Measurements from ENCODE around the gene COMMD9.

COMMD9 gene

DNA sequence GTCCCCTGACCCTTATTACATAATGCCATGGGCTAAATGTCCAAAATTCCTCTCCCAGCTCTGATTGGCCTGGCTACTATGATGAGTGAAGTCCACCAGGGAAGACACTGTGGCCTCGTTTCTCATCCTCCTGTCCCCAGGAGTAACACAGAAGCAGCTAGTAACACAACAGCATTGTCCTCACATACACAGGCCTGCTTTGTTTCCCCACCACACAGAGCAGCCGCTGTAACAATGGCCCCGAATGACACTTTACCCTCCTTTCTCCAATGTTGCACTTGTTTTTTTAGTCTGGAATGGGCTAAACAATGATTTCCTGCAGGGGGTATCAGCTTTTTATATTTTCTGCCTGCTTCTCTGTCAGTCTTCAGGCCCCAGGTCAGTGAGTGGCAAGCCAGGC is 6.7 kb upstream of the COMMD9 start, which contains the start of gene PRR5L:
Gene PRR5L (plus strand): TSS at position 363 of the 400 bp plus-strand sequence. CDS start 104,834 bp downstream, outside the sequence.
- no peak for DNase-seq

DNA sequence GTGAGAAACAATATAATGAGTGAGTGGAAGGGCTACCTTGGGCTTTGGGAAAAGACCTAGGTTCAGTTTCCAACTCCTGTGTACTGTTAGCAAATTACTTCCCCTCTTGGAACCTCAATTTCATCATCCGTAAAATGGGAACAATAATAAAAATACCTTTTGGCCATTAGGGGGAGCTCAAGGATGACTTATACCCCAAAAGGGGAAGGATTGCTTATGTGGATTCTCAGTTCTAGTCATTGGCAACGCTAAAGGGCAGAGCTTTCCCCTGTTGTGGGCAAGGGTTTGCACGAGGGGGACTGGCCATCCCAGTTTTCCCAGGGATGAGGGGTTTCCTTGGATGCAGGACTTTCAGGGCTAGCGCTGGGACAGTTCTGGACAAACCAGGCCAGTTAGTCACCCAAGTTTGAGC is 3.1 kb upstream of the COMMD9 start:
- DNase-seq: peak; percentile 35

DNA sequence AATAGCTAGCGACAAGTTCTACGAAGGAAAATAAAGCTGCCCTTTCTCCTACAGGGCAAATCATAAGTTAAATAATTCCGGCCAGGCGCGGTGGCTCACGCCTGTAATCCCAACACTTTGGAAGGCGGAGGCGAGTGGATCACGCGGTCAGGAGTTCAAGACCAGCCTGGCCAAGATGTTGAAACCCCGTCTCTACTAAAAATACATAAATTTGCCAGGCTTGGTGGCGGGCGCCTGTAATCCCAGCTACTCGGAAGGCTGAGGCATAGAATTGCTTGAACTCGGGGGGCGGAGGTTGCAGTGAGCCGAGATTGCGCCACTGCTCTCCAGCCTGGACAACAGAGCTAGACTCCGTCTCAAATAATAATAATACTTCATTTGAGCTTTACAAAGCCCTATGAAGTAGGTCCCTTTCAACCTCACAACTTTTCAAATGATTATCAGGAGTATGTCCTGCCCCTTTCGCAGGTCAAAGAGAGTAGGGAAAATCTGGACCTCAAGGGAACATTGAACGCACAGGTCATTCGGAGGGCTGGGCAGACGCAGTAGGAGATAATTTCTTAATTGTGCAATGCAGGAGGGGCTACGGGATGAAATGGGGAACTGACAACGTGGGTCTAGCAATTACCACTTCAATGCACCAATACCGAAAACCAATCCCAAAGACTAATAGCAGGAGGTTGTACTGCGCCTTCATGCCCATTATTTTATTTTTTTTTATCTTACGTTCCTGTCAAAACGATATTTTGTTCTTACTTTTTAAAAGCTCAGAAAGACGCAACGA is 590 bp downstream of the COMMD9 start:
- DNase-seq: no peak

DNA sequence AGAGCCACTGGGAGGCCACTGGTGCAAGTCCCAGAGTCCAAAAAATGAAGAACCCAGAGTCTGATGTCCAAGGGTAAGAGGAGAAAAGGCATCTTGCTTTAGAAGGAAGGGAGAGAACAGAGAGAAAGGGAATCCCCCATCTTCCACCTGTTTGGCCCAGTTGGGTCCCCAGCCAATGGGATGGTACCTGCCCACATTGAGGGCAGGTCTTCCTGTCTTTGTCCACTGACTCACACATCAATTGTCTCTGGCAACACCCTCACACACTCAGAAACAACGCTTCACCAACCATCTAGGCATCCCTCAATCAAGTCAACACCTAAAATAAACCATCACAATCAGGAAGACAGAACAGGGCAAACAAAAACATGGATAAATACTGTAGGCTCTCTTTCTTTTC is 6.3 kb downstream of the COMMD9 start:
- DNase-seq: no peak

DNA sequence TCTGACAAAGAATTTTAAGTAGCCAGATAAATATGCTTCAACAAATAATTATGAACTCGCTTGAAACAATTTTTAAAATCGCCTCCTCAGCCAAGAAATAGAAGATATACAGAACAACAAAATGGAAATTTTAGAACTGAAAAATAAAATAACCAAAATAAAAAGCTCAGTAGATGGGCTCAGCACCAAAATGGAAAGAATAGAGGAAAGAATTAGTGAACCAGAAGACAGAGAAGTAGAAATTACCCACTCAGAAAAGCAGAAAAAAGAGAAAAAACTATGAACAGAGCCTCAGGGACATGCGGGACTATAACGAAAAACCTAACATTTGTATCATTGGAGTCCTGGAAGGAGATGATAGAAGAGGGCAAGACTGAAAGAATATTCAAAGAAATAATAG is 7.4 kb downstream of the COMMD9 start:
- DNase-seq: no peak

DNA sequence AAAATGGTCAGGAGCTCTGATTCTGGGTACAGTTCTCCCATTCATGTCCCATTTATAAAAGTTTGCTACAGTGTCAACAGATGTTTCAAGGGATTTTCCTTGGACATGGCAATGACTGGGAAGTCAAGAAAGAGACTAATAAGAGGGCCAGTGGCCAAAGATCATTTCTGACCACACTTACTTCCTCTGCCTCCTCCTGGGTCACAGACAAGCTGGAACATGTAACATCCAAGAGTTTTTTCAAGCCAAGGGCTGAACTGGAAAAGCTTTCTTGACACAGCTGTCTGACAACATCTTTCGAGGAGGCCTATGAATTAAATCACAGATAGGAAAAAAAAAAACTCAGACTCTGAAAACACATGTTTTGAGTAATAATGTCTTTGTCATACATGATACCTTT is 8.7 kb downstream of the COMMD9 start:
- no peak for DNase-seq

DNA sequence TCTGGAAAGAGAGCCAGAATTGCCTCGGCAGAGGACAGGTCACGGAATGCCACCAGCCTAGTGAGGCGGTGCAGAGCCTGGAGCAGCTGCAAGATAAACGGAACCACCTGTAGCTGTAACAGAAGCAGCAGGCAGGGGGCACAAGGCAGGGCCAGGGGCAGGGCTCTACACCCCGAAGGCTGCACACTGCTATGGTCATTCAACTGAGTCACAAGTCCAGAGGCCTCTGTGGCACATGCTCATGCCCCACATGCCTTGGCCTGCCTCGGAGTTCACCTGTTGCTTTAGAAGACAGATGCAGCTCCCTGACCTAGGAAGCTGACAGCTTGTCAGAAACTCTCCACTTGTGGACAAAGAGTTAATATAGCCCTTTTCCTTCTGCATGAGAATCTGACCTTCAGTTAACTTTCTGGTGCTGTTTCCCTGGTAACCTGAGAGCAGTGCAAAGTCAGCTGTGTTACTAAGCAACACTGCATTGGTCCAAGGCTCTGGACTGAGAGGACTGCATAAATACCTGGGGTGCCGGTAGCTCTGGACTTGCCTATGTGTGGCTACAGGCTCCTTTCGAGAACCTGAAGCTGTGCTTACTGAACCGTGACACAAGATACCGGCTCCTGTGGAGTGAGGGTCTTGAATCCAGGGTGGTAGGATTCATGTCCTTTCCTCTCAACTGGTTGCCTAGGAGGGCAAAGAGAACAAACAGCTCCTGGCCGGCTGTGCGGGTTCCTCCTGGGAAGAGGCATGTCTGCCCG is 10.5 kb downstream of the COMMD9 start:
- no peak for DNase-seq

DNA sequence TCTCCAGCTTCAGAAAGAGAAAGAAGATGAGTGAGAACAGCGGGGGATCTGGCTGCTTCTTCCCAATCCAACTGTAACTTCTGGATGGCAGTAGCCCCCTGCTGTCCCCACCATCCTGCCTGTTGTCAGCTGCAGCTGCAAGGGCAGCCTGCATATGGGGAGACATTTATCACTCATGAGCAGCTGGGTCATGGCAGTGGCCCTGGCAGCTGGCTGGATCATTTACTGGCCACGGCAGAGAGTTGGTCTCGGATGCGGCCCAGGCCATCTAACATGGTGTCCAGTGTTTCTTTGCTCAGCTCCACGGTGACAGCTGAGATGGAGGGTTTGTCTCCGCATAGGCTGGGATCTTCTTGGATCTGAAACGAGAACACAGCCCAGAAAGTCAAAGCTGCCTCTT is 14.8 kb downstream of the COMMD9 start:
- no peak for DNase-seq

DNA sequence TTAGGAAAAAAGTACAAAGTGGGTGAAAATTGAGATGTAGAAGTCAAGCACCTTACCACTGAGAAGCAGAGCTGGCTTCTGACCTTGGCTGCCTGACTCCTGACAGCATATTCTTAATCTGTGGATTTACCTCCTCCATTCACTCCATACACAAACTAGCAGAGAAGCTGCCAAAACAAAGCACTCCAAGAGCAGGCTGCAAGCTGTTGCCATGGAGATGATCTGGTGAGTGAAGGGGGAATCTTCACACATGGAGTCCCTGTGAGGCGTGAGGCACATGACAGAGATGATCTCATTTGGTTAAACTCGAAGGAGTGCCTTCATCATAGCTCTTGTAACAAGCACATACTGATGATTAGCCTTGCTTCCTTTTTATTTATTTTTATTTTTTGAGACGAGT is 16.1 kb downstream of the COMMD9 start:
- peak; percentile 81 for DNase-seq

DNA sequence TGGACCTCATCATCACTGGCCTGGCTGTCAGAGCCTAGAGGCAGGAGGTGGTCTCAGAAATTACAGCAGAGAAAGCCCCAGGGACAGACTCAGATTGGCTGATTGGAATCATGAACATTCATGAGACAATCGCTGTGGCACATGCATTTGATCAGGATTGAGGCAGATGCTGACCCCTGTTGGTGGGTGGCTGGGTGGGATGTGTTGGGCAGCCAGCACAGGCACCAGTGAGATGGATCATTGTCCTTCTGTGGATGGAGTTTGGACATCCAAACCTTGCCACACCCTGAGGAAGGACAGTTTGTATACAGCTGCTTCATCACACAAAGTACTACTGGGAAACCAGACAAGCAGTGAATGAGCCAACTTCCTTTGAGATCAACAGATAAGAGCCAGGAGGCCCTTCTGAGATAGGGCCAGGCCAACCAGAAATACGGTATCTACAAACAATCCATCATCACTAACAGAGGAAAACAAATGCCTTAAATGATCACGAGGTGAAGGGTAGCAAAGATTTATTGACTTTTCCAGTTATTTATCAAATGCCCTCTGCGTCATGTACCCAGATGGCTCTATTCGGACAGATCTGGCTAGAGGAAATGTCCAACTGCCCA is 17.3 kb downstream of the COMMD9 start:
- DNase-seq: no peak

DNA sequence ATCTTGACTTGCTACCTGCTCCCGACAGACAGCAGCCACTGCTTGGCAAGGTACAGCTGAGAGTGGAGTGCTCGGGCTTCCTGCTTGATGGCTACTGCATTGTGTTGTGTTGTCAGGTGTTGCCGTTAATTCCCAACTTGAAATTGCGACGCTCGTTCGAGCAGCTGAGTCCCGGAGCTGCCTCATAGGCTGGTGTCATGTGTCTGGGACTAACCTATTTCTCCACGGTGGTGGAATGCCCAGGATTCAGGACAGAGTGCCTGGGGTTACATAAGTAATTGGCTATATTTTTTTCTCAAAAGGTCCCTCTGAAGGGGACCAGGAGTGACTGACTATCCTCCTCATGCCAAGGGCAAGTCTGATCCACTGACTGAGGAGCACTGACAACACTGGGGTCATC is 18.5 kb downstream of the COMMD9 start:
- no peak for DNase-seq

DNA sequence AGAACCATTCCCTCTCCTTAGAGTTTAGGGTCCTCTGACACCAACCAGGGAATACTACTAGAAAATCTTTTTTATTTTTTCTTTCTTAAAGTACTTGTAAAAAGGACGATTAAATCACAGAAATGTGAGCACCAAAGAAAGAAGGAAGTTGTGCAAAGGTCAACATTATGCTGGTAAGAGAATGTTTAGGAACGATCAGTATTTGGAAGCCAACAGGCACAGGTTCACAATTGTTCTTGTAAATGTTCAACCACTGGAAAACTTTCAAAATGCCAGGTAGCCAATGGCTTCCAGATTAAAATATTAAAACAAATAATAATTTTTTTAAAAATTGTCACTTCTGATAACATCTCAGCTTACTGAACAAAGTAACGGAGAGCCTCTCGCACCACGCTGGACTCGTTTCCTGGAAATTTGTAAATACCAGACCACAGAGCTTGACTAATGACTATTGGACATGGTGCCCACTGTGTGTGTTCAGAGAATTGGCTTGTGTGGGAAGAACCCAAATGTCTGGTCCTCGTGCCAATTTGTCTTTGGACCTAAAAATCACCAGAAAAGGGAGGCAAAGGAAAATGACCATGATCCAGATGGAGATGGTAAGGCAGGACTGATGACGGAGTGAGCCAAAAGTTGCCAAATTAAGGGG is 20.8 kb downstream of the COMMD9 start:
- no peak for DNase-seq

DNA sequence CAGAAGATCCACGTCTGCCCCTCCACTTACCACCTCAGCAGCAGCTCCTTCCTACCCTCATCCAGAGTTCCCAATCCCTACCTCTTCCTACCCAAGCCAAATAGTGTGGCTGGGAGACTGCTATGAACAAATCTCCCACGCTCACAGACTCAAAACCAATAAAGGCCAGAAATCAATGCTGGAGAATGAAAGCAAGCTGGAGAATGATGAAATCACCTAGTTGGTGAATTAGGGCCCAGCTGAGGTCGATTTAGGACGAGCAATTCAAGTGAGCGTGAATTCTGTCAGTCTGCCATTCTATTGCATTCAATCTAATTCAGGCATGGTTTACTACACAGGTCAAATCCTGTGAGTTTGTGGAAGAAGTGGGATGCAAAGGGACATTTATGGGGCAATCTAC is 22.5 kb downstream of the COMMD9 start:
- no peak for DNase-seq

DNA sequence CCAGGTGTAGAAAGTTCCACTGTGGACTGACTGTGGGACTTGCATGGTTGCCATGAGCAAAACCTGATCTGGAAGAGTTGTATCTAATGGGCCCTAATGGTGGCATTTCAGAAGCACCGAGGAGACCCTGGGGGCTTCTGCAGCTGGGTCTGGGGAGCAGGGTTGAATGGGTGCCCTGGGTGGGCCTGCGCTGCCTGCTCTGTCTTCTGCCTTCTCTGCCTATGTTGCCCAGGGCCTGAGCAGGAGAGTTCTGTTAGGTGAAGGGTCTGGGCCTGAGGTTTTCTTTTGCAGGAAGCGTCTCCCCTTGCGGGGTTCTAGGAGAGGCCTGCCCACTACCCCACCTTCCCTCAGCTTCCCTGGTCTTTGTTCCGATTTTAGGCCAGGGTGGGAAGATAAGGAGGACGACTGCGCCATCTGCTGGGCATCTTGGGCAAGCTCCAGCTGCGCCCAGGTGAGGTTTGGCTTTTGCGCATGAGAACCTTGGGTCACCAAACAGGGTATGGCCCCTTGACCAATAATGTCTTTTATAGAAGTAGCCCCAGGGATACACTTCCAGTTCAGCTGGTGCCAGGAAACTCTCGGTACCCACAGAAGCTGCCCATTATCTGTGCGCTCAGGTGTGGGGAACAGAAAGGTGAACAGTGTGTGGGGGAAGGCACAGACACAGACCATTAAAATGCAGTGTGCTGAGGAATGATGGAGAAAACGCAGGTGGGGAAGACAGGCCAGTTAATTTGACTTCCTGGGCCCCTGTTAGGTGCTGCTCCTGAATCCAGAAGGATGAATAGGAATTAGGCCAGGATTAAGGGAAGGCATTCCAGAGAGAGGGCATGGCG is 23.2 kb downstream of the COMMD9 start:
- peak; percentile 81 for DNase-seq

DNA sequence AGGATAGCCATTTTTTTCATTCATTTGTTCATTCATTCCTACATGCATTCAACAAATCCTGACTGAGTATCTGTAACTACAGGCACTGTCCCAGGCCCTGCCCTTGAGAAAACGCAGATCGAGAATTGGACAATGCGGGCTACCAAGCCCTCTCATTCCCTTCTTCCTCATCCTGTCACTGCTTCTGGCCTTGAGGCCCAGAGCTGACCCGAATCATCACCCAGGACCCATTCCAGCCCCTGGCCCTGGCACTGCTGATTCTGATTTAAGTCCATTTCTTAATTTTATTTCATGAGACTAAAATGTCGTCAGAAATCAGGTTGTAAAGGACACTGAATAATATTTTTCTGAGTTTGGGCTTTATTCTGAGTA is 24.3 kb downstream of the COMMD9 start:
- DNase-seq: no peak

DNA sequence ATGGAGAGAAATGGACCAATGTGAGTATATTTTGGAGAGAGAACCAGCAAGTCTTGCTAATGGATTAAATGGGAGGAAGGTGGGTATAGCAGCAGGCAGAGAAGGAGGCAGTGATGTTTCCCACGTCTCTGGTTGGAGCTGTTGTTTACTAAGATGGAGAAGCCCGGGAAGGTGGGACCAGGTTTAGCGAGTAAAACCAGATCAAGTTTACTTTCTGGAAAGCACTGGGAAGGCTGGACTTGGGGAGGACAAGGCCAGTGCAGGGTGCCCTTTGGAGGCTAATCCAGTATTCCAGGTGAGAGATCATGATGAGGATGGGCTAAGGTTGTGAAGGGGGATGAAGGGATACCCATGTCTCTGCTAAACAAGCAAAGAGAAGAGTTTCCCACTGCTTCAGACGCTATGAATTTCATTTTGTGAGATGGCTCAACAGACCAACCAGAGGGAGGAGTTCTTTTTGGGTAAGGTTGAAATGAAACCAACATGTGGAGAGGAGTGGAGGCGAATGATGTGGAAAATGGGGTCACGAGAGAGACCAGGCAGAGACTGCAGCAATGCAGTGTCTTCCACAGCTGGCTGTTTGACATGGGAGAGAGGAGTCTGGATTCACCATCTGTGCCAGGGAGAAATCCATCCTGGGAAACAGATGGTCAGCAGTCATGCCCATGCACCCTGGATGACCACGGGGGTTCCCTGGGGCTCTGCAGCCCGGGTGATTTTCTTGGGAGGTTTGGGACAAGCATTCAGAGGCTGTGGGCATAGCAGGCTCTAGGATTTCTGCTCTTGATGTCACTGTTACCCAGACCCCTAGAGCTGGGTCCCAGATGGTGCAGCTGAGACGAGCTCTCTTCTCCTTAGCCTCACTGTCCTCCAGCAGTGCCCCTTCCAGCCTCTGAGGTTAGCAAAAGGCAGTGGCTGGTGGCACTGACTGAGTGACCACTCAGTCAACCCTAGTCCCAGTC is 24.9 kb downstream of the COMMD9 start:
- peak; percentile 41 for DNase-seq

DNA sequence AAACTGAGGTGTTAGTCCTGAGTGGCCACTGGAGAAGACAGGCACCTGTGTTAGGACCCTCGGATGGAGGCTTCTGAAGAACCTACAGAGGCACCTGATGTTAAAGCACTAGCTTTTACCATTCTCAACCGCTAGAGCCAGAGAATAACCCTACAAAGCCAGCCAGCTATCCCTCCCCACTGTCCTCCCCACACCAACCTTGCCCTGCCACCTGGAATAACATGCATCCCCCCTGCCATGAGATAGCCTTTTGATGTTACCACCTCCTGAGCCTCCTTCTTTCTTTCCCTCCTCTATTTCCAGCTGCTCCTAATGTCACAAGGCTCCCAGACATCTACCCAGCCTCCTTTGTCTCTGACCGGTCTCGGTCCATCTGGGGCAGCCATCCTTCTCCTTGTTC is 28.1 kb downstream of the COMMD9 start:
- no peak for DNase-seq

DNA sequence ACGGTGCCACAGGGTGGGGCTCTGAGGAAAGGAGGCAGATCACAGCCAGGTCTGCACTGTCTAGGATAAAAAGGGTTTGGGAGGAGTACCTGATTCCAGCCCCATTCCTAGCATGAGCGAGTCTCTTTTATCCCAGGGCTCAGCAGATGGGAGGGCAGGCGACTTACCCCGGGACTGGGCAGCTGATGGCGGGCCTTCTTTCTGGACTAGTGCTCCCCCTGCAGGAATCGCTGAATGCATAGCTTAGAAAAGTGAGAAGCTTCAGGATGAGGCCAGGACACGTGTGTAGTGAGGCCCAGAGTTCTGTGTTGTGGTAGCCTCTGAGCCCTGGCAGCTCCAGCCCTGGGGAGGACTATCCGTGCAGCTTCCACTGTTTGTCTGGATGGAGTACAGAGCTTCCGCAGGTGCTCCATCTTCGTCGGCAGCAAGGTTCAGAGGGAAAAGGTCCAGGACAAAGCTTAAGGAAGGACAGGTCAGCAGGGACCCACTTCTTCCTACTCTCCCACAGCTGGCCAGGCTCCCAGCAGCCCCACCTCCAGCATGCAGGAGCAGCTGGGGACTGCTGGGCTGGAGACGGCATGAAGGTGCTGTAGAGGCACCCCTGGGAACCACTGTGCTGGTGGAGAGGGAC is 30.4 kb downstream of the COMMD9 start:
- peak; percentile 69 for DNase-seq

DNA sequence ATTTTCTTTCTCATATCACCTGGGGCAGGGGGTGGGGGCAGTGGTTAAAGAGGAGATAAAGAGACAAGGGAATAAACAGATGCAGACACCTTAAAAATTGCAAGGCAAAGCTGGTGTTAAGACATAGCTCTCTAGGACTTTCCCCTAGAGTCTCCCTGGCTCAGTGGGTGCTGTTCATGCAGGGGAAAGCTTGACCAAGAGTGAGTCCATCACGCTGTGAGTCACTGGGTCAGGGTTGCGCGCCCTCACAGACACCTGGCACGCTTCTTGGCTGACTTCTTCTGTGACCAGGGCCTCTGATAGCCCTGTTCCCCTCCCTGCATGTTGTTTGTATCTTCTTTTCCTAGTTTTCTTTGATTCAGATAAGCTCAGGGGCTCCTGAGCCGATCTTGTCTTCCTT is 31.9 kb downstream of the COMMD9 start:
- peak; percentile 42 for DNase-seq

DNA sequence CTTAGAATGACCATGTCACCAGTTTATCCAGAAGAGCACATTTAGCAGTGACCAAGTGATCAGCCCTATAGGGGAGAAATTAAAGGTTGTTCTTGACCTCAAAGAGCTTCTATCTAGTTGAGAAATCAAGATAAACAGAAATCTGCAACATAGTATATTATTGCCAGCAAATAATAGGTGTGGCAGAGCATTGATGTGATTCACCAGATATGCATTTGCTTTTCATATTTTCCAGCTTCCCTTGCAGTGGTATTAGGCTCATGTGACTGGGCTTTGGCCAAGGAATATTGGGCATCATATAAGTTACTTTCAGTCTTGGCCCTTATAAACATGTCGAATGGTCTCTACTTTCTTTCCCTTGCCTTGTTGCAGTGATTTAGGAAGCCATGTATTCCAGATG is 34.5 kb downstream of the COMMD9 start:
- no peak for DNase-seq

DNA sequence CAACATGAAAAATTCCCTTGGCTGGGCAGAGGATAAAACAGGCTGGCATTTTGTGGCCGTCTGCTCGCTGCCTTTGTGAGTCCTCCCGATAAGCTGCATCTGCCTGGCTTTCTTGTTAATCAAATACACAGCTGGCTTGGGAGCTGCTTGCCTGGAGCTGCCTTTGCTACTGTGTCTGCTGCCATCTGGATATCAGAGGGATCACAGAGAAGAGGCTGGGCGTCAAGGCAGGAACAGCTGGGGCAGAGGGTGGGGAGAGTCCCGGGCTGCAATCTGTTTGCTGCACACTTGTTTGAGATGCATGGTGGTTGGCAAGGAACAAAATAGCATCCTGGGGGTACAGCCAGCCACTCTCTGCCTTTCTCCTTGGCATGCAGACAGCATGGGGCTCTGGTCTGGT is 36.0 kb downstream of the COMMD9 start:
- peak; percentile 100 for DNase-seq
